ENCODE measurements around the gene CAPN15. TPM values are rescaled to one million over a fixed set of nuclear protein-coding genes. Genes with fewer than 3 reads are reported as not detected.

Gene CAPN15
- total and polyA plus RNA-seq, 9 of the 15 experiments (the other 6 are each of a cell fraction or from before 2014, with no cell fraction given) = 0.62 to 111 (median 14.2) TPM

DNA sequence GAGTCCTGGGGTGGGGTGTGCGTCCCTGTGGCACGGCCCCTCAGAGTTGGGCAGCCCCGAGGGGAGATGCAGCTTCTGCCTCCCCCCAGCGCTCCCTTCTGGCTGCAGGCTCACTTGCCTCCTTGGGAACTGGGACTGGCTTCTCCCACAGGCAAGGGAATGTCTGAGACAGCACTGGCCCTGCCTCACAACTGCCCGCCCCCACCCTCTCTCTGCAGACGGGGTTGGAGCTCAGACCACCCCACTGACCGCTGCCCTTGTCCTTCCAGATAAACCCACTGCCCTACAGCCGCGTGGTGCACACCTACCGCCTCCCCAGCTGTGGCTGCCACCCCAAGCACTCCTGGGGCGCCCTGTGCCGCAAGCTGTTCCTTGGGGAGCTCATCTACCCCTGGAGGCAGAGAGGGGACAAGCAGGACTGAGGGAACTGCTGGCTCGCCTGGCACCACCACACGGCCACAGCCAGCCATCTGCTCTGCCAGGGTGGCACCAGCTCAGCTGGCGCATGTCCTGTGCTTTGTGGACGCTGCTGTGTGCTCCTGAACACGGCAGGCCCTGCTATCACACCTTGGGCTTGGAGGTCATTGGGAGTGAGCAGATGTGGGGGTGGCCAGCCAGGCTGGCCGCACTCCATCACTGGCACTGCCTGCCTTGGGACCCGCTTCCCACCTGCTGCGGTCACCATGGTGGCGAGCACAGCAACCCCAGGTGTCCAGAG, 55.3 kb downstream of the CAPN15 start:
- H3K4me3 ChIP-seq = no peak overlapping the region
- H3K4me2 ChIP-seq (ENCODE audit: insufficient read depth, low read length) = no peak overlapping the region
- peaks cover 5 to 83% of the 10 kb centered on the region in 2 experiments for H3K4me1 ChIP-seq (replicated peaks in 1 of 2; ENCODE audit: control insufficient read depth in 2 of 2, insufficient read depth in 2 of 2, low read length in 2 of 2)
- ChIA-PET POLR2A (interaction anchor here (0.6 to 0.8 kb wide), 3 partner anchors 16 to 363 kb away, joined by 3 to 4 read pairs (median 4); partner anchors contain the start of gene NHLRC4), CTCF (ENCODE audit: low intra/inter-chr PET ratio) (no interaction called here)
- H3K36me3 ChIP-seq (ENCODE audit: control insufficient read depth, insufficient read depth, low read length) = peaks cover 4% of the 10 kb centered on the region; the same call in 1 of the 3 replicates
- 87% methylated on average over 17 of the region's 21 CpGs for WGBS (ENCODE audit: insufficient coverage, low coverage, missing lambda C conversion rate)
- no TSS peak for BruUV-seq (replicated peaks)
- peaks cover 10% of the 10 kb centered on the region; the same call in 1 of the 2 replicates for H4K20me1 ChIP-seq (replicated peaks; ENCODE audit: control insufficient read depth, insufficient read depth, low read length)
- no peak for TF ChIP-seq NFIX (CRISPR knock-in tag; IDR thresholded peaks at IDR 0.05; ENCODE audit: low read depth)
- TF ChIP-seq RBM22 (IDR thresholded peaks at IDR 0.05; ENCODE audit: low read depth, low read length, poor library complexity, severe bottlenecking) = peak; percentile 7
- TF ChIP-seq, protein P1, sequence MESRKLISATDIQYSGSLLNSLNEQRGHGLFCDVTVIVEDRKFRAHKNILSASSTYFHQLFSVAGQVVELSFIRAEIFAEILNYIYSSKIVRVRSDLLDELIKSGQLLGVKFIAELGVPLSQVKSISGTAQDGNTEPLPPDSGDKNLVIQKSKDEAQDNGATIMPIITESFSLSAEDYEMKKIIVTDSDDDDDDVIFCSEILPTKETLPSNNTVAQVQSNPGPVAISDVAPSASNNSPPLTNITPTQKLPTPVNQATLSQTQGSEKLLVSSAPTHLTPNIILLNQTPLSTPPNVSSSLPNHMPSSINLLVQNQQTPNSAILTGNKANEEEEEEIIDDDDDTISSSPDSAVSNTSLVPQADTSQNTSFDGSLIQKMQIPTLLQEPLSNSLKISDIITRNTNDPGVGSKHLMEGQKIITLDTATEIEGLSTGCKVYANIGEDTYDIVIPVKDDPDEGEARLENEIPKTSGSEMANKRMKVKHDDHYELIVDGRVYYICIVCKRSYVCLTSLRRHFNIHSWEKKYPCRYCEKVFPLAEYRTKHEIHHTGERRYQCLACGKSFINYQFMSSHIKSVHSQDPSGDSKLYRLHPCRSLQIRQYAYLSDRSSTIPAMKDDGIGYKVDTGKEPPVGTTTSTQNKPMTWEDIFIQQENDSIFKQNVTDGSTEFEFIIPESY (CRISPR knock-in tag; IDR thresholded peaks at IDR 0.05) = peak; percentile 85; the same call in 1 of the 2 replicates
- TF ChIP-seq, protein P2, sequence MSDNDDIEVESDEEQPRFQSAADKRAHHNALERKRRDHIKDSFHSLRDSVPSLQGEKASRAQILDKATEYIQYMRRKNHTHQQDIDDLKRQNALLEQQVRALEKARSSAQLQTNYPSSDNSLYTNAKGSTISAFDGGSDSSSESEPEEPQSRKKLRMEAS (CRISPR knock-in tag; IDR thresholded peaks at IDR 0.05) = 0 out of 2 replicates have a peak, but pooled peaks have one; percentile 9
- TF ChIP-seq, protein P3, sequence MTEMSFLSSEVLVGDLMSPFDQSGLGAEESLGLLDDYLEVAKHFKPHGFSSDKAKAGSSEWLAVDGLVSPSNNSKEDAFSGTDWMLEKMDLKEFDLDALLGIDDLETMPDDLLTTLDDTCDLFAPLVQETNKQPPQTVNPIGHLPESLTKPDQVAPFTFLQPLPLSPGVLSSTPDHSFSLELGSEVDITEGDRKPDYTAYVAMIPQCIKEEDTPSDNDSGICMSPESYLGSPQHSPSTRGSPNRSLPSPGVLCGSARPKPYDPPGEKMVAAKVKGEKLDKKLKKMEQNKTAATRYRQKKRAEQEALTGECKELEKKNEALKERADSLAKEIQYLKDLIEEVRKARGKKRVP (CRISPR knock-in tag; IDR thresholded peaks at IDR 0.05) = no peak
- TF ChIP-seq, protein P4, sequence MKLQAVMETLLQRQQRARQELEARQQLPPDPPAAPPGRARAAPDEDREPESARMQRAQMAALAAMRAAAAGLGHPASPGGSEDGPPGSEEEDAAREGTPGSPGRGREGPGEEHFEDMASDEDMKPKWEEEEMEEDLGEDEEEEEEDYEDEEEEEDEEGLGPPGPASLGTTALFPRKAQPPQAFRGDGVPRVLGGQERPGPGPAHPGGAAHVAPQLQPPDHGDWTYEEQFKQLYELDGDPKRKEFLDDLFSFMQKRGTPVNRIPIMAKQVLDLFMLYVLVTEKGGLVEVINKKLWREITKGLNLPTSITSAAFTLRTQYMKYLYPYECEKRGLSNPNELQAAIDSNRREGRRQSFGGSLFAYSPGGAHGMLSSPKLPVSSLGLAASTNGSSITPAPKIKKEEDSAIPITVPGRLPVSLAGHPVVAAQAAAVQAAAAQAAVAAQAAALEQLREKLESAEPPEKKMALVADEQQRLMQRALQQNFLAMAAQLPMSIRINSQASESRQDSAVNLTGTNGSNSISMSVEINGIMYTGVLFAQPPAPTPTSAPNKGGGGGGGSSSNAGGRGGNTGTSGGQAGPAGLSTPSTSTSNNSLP (IDR thresholded peaks at IDR 0.05; ENCODE audit: borderline replicate concordance, low read depth, low read length) = no peak
- TF ChIP-seq HNRNPL (IDR thresholded peaks at IDR 0.05; ENCODE audit: low read depth, low read length) = peak; percentile 56; the same call in 1 of the 2 replicates
- no peak for TF ChIP-seq ZNF431 (CRISPR knock-in tag; IDR thresholded peaks at IDR 0.05)
- TF ChIP-seq, protein P5, sequence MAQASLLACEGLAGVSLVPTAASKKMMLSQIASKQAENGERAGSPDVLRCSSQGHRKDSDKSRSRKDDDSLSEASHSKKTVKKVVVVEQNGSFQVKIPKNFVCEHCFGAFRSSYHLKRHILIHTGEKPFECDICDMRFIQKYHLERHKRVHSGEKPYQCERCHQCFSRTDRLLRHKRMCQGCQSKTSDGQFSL (CRISPR knock-in tag; IDR thresholded peaks at IDR 0.05) = no peak
- TF ChIP-seq, protein P5 (tag; IDR thresholded peaks at IDR 0.05) = no peak
- no peak for TF ChIP-seq TRIM24 (IDR thresholded peaks at IDR 0.05)
- DNase-seq (ENCODE audit: extremely low read depth in 1 of 4, low spot score in 3 of 4) (no peak), FAIRE-seq (no peak), ATAC-seq (no peak)
- H3K9ac ChIP-seq (ENCODE audit: insufficient read depth in 1 of 2, low read depth in 2 of 2, low read length in 2 of 2) = peak overlapping the region in 1 of 2 experiments; percentile 64; a peak in 2 of 4 replicates
- H3K27ac ChIP-seq (ENCODE audit: extremely low read depth, low read depth, low read length) = no peak overlapping the region
- peaks cover 5% of the 10 kb centered on the region for H3K9me1 ChIP-seq (ENCODE audit: control insufficient read depth, insufficient read depth, low read length)
- H2AFZ ChIP-seq (ENCODE audit: low read depth, low read length) = no peak overlapping the region
- H3K79me2 ChIP-seq (ENCODE audit: control insufficient read depth, insufficient read depth, low read length) = peaks cover 10% of the 10 kb centered on the region
- in situ Hi-C loops (cut with MboI) = no loop called here
- no peaks in the 10 kb centered on the region for H3K9me3 ChIP-seq (replicated peaks; ENCODE audit: control insufficient read depth, insufficient read depth, low read depth, low read length)
- H3K27me3 ChIP-seq (ENCODE audit: control insufficient read depth in 2 of 2, insufficient read depth in 2 of 2, low read length in 2 of 2) = no peaks in the 10 kb centered on the region
- intact Hi-C loops (cut with micrococcal nuclease) = no loop called here

Data from K562 (cell line).